Endothelial cell of umbilical vein (primary cell): ENCODE data around the gene ACE. TPM values are rescaled to one million over a fixed set of nuclear protein-coding genes. Genes with fewer than 3 reads are reported as not detected.

ENCODE experiments used
- BruUV-seq: library from RNA; stranded (reverse); fragments of 400-500 nt; replicated peaks from 2 replicates; lab custom pipeline; 2021; lab: Mats Ljungman, UMichigan
- CTCF ChIA-PET: fragments of 300-600, 350-600 bp; sonication (Branson Sonifier 250); formaldehyde crosslinking; loops from one replicate; lab custom pipeline; 2021; ENCODE audit warnings: antibody characterized with exemption, inconsistent platforms; lab: Charles Lee
- POLR2A ChIA-PET: fragments of 300-600, 350-600 bp; sonication (Branson Sonifier 250); formaldehyde crosslinking; loops from one replicate; lab custom pipeline; 2021; ENCODE audit warnings: antibody characterized with exemption, inconsistent platforms; lab: Charles Lee
- DNase-seq: peaks from one replicate; pipeline ENCODE4 v3.0.0-alpha.2; 2011; ENCODE audit warnings: low read depth, low spot score
- FAIRE-seq: peaks from 2 replicates; lab custom pipeline; 2011; peaks lifted over from hg19 to GRCh38; lab: Jason Lieb, UNC
- H2AFZ ChIP-seq: 2 replicates; pipeline ENCODE4 v1.6.0; 2012; ENCODE audit warnings: low read depth, low read length, control low read depth, inconsistent platforms
- H3K27ac ChIP-seq: 2 replicates; pipeline ENCODE4 v1.5.1; 2011; ENCODE audit warnings: low read depth, mild to moderate bottlenecking, control low read depth, low read length, moderate library complexity; ENCODE audit not compliant: insufficient read depth
- H3K27me3 ChIP-seq, 2 experiments: 2 replicates each; pipeline versions ENCODE4 v1.6.0 to v1.6.1; 2011; ENCODE audit warnings: low read length in 2 of 2, mixed read lengths in 1 of 2; ENCODE audit not compliant: control insufficient read depth in 2 of 2, insufficient read depth in 2 of 2
- H3K36me3 ChIP-seq, 2 experiments: 2 replicates in 1 of 2; 3 replicates in 1 of 2; pipeline ENCODE4 v1.5.1; 2011; ENCODE audit warnings: low read length in 2 of 2, mild to moderate bottlenecking in 1 of 2, moderate library complexity in 1 of 2; ENCODE audit not compliant: control insufficient read depth in 2 of 2, insufficient read depth in 2 of 2; ENCODE audit errors: extremely low read depth in 1 of 2
- H3K4me1 ChIP-seq: 3 replicates; pipeline ENCODE4 v1.5.1; 2011; ENCODE audit warnings: mild to moderate bottlenecking, low read length; ENCODE audit not compliant: control insufficient read depth, insufficient read depth; ENCODE audit errors: extremely low read depth
- H3K4me2 ChIP-seq: 2 replicates; pipeline ENCODE4 v1.6.1; 2011; ENCODE audit warnings: low read length, control low read depth, mixed read lengths; ENCODE audit not compliant: insufficient read depth
- H3K4me3 ChIP-seq, 3 experiments: fragments of 200-600 bp in 1 of 3; sonication (generic), shearing (Covaris generic) in 1 of 3; replicated peaks in 1 of 3; 2 replicates each; pipeline ENCODE4 v1.5.1; 2011 to 2016; ENCODE audit warnings: control low read depth in 3 of 3, low read length in 3 of 3, mild to moderate bottlenecking in 2 of 3, inconsistent platforms in 1 of 3, low read depth in 1 of 3, moderate library complexity in 1 of 3; ENCODE audit not compliant: insufficient read depth in 1 of 3
- H3K79me2 ChIP-seq: 2 replicates; pipeline ENCODE4 v1.6.0; 2012; ENCODE audit warnings: low read length, inconsistent platforms; ENCODE audit not compliant: control insufficient read depth, insufficient read depth
- H3K9ac ChIP-seq: replicated peaks from 2 replicates; pipeline ENCODE3; 2011; ENCODE audit warnings: low read length, control low read depth; ENCODE audit not compliant: insufficient read depth; ENCODE audit errors: extremely low read depth
- H3K9me1 ChIP-seq: replicated peaks from 3 replicates; pipeline ENCODE4 v1.6.0; 2011; ENCODE audit warnings: mild to moderate bottlenecking, low read length; ENCODE audit not compliant: control insufficient read depth, insufficient read depth; ENCODE audit errors: extremely low read depth
- H3K9me3 ChIP-seq: replicated peaks from 2 replicates; pipeline ENCODE4 v1.5.1; 2012; ENCODE audit warnings: low read length, inconsistent platforms; ENCODE audit not compliant: control insufficient read depth, insufficient read depth
- H4K20me1 ChIP-seq: replicated peaks from 2 replicates; pipeline ENCODE3; 2011; ENCODE audit warnings: mild to moderate bottlenecking, low read length; ENCODE audit not compliant: control insufficient read depth, insufficient read depth; ENCODE audit errors: extremely low read depth
- EZH2 ChIP-seq: IDR thresholded peaks from 2 replicates; pipeline ENCODE4 v1.6.1; 2012; ENCODE audit warnings: borderline replicate concordance, low read depth, mild to moderate bottlenecking, moderate library complexity, low read length, inconsistent platforms; ENCODE audit not compliant: severe bottlenecking
- FOS ChIP-seq: IDR thresholded peaks from 2 replicates; pipeline ENCODE4 v1.6.1; 2011; ENCODE audit warnings: mild to moderate bottlenecking, low read length, moderate library complexity, borderline replicate concordance; ENCODE audit not compliant: insufficient read depth
- GATA2 ChIP-seq: IDR thresholded peaks from 2 replicates; pipeline ENCODE4 v1.7.0; 2011; ENCODE audit warnings: low read depth, mild to moderate bottlenecking, moderate library complexity, mixed read lengths, low read length; ENCODE audit not compliant: insufficient read length, insufficient read depth
- JUN ChIP-seq: IDR thresholded peaks from 2 replicates; pipeline ENCODE4 v1.6.1; 2011; ENCODE audit warnings: borderline replicate concordance, low read depth; ENCODE audit not compliant: insufficient read length, insufficient read depth
- MYC ChIP-seq: IDR thresholded peaks from one replicate; pipeline ENCODE4 v1.6.1; 2011; ENCODE audit warnings: mild to moderate bottlenecking, low read depth, low read length
- POLR2A ChIP-seq: IDR thresholded peaks from 2 replicates; pipeline ENCODE4 v1.6.1; 2012; ENCODE audit warnings: low read depth, mild to moderate bottlenecking, control low read depth, low read length
- POLR2AphosphoS5 ChIP-seq: IDR thresholded peaks from 2 replicates; pipeline ENCODE4 v1.6.1; 2012; ENCODE audit warnings: low read depth, mild to moderate bottlenecking, control low read depth, low read length, moderate library complexity; ENCODE audit not compliant: insufficient read depth
- dilution Hi-C: fragments of 300-500 bp; cut with MboI; formaldehyde crosslinking; loops from one replicate; pipeline ENCODE4 v1.15.0; 2019; ENCODE audit warnings: low sequenced_read_pairs; ENCODE audit not compliant: extremely low pct_ligation_motif_present
- intact Hi-C: fragments of 100-400 bp; cut with micrococcal nuclease; formaldehyde crosslinking; loops from one replicate; pipeline ENCODE4 v1.10.0; 2022
- polyA plus RNA-seq, 4 experiments: library from polyadenylated mRNA; depleted of rRNA in 3 of 4; stranded (reverse) in 3 of 4; unstranded in 1 of 4; fragments of >200 nt; gene quantifications; 2 replicates each; pipeline versions ENCODE4 v1.2.1 to v1.2.3, GENCODE V29; 2011 to 2012; ENCODE audit warnings: missing spikeins in 1 of 4
- total RNA-seq: library from RNA; stranded (reverse); gene quantifications from 2 replicates; pipeline ENCODE4 v1.2.3, GENCODE V29; 2021
- TF ChIP-seq, protein P1 (sequence below), 2 donors: IDR thresholded peaks; 1 replicate in 1 of 2; 2 replicates in 1 of 2; pipeline ENCODE4 v1.5.1; 2011; ENCODE audit warnings: low read length in 2 of 2, mild to moderate bottlenecking in 2 of 2, moderate library complexity in 2 of 2, control low read depth in 1 of 2, inconsistent platforms in 1 of 2, low read depth in 1 of 2; ENCODE audit not compliant: insufficient read depth in 1 of 2; ENCODE audit errors: extremely low read depth in 1 of 2
- TF ChIP-seq, protein P2 (sequence below): IDR thresholded peaks from 2 replicates; pipeline ENCODE4 v1.6.1; 2011; ENCODE audit not compliant: insufficient read depth, insufficient read length

ACE gene
- total and polyA plus RNA-seq, 2 donors (not counting 3 experiments of a cell fraction or from before 2014, with no cell fraction given): 63.4 to 207 TPM

DNA sequence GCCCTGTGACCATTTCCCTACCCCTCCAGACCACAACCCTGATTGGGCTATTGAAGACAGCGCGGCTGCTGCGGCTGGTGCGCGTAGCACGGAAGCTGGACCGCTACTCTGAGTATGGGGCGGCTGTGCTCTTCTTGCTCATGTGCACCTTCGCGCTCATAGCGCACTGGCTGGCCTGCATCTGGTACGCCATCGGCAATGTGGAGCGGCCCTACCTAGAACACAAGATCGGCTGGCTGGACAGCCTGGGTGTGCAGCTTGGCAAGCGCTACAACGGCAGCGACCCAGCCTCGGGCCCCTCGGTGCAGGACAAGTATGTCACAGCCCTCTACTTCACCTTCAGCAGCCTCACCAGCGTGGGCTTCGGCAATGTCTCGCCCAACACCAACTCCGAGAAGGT lies 58.8 kb downstream of the ACE start:
- no TSS peak for BruUV-seq
- H3K9ac ChIP-seq: no peak overlapping the region
- intact Hi-C loops: no loop called here
- H3K4me2 ChIP-seq: no peak overlapping the region
- POLR2A ChIA-PET: no interaction called here
- no peak for FAIRE-seq
- no peak overlapping the region for H3K4me3 ChIP-seq
- H2AFZ ChIP-seq: no peak overlapping the region
- H4K20me1 ChIP-seq: no peaks in the 10 kb centered on the region
- TF ChIP-seq, protein P1, sequence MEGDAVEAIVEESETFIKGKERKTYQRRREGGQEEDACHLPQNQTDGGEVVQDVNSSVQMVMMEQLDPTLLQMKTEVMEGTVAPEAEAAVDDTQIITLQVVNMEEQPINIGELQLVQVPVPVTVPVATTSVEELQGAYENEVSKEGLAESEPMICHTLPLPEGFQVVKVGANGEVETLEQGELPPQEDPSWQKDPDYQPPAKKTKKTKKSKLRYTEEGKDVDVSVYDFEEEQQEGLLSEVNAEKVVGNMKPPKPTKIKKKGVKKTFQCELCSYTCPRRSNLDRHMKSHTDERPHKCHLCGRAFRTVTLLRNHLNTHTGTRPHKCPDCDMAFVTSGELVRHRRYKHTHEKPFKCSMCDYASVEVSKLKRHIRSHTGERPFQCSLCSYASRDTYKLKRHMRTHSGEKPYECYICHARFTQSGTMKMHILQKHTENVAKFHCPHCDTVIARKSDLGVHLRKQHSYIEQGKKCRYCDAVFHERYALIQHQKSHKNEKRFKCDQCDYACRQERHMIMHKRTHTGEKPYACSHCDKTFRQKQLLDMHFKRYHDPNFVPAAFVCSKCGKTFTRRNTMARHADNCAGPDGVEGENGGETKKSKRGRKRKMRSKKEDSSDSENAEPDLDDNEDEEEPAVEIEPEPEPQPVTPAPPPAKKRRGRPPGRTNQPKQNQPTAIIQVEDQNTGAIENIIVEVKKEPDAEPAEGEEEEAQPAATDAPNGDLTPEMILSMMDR (IDR thresholded peaks at IDR 0.05; ENCODE audit: extremely low read depth in 1 of 2, insufficient read depth in 1 of 2, low read depth in 1 of 2, low read length in 2 of 2): no peak
- no peak for TF ChIP-seq POLR2AphosphoS5
- TF ChIP-seq MYC: no peak
- TF ChIP-seq, protein P2, sequence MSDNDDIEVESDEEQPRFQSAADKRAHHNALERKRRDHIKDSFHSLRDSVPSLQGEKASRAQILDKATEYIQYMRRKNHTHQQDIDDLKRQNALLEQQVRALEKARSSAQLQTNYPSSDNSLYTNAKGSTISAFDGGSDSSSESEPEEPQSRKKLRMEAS: no peak
- no peak for TF ChIP-seq POLR2A
- TF ChIP-seq EZH2: no peak
- TF ChIP-seq GATA2: no peak
- TF ChIP-seq FOS: no peak
- TF ChIP-seq JUN: no peak
- no peaks in the 10 kb centered on the region for H3K4me1 ChIP-seq
- no peak overlapping the region for H3K27ac ChIP-seq
- dilution Hi-C loops: no loop called here
- no peaks in the 10 kb centered on the region for H3K9me1 ChIP-seq
- no peaks in the 10 kb centered on the region for H3K36me3 ChIP-seq
- H3K79me2 ChIP-seq: no peaks in the 10 kb centered on the region
- H3K9me3 ChIP-seq: no peaks in the 10 kb centered on the region
- CTCF ChIA-PET: no interaction called here
- H3K27me3 ChIP-seq: peaks cover 18 to 19% of the 10 kb centered on the region in 2 experiments
- DNase-seq: no peak
